Liver (tissue), 9 donors: ENCODE measurements around the gene TNFRSF8. TPM values are rescaled to one million over a fixed set of nuclear protein-coding genes. Genes with fewer than 3 reads are reported as not detected.

ENCODE experiments used
- DNase-seq: peaks from one replicate; pipeline ENCODE4 v3.0.0-alpha.2; 2017; ENCODE audit warnings: low spot score
- H3K27ac ChIP-seq, 2 donors: one replicate each; pipeline ENCODE4 v1.7.0; 2013; ENCODE audit warnings: inconsistent platforms in 2 of 2, low read length in 2 of 2, control low read depth in 1 of 2, low read depth in 1 of 2, mild to moderate bottlenecking in 1 of 2
- H3K27me3 ChIP-seq, 4 donors: one replicate each; pipeline versions ENCODE4 v1.6.1 to v1.7.0; 2013; ENCODE audit warnings: low read length in 3 of 4, inconsistent platforms in 1 of 4, mild to moderate bottlenecking in 1 of 4, moderate library complexity in 1 of 4; ENCODE audit not compliant: control insufficient read depth in 4 of 4, insufficient read depth in 4 of 4
- H3K36me3 ChIP-seq, 4 donors: one replicate each; pipeline versions ENCODE4 v1.6.1 to v1.7.0; 2013; ENCODE audit warnings: low read length in 3 of 4, mild to moderate bottlenecking in 3 of 4, low read depth in 1 of 4, moderate library complexity in 1 of 4; ENCODE audit not compliant: control insufficient read depth in 4 of 4, insufficient read depth in 3 of 4
- H3K4me1 ChIP-seq, 4 donors: one replicate each; pipeline versions ENCODE4 v1.6.1 to v1.7.0; 2013; ENCODE audit warnings: low read length in 3 of 4, mild to moderate bottlenecking in 3 of 4, moderate library complexity in 1 of 4; ENCODE audit not compliant: control insufficient read depth in 4 of 4, insufficient read depth in 4 of 4
- H3K4me3 ChIP-seq, 3 donors: one replicate each; pipeline versions ENCODE4 v1.6.1 to v1.7.0; 2013; ENCODE audit warnings: low read length in 3 of 3, control low read depth in 1 of 3, low read depth in 1 of 3, mild to moderate bottlenecking in 1 of 3
- H3K9ac ChIP-seq, 2 donors: one replicate each; pipeline ENCODE4 v1.7.0; 2013; ENCODE audit warnings: low read length in 2 of 2, mild to moderate bottlenecking in 2 of 2, moderate library complexity in 2 of 2, control low read depth in 1 of 2, low read depth in 1 of 2
- H3K9me3 ChIP-seq, 4 donors: one replicate each; pipeline versions ENCODE4 v1.6.1 to v1.7.0; 2013; ENCODE audit warnings: low read length in 3 of 4; ENCODE audit not compliant: control insufficient read depth in 4 of 4
- ATF3 ChIP-seq: IDR thresholded peaks from 2 replicates; pipeline ENCODE4 v1.6.1; 2016; ENCODE audit warnings: antibody characterized with exemption
- CTCF ChIP-seq: fragments of 150-350 bp; IDR thresholded peaks from 2 replicates; pipeline ENCODE4 v1.5.1; 2017; ENCODE audit warnings: improper control_type of control experiment, low read depth, low read length; ENCODE audit not compliant: missing input control
- EGR1 ChIP-seq, 2 donors: IDR thresholded peaks; 2 replicates each; pipeline ENCODE4 v1.6.1; 2016 to 2018; ENCODE audit warnings: antibody characterized with exemption in 2 of 2, low read depth in 2 of 2
- FOXA1 ChIP-seq: IDR thresholded peaks from 2 replicates; pipeline ENCODE4 v1.6.1; 2016; ENCODE audit warnings: antibody characterized with exemption
- GABPA ChIP-seq, 2 donors: IDR thresholded peaks in 1 of 2; conservative IDR thresholded peaks in 1 of 2; 2 replicates each; pipeline ENCODE4 v1.6.1; 2016; ENCODE audit warnings: antibody characterized with exemption in 2 of 2, mild to moderate bottlenecking in 1 of 2, moderate library complexity in 1 of 2
- HNF4G ChIP-seq: IDR thresholded peaks from 2 replicates; pipeline ENCODE4 v1.6.1; 2016; ENCODE audit warnings: antibody characterized with exemption
- MAX ChIP-seq: IDR thresholded peaks from 2 replicates; pipeline ENCODE4 v1.6.1; 2016; ENCODE audit warnings: antibody characterized with exemption
- NR2F2 ChIP-seq: IDR thresholded peaks from 2 replicates; pipeline ENCODE4 v1.6.1; 2016; ENCODE audit warnings: antibody characterized with exemption
- RAD21 ChIP-seq, 2 donors: IDR thresholded peaks; 2 replicates each; pipeline ENCODE4 v1.6.1; 2016; ENCODE audit warnings: antibody characterized with exemption in 2 of 2, mild to moderate bottlenecking in 2 of 2
- REST ChIP-seq: IDR thresholded peaks from 2 replicates; pipeline ENCODE4 v1.6.1; 2016; ENCODE audit warnings: antibody characterized with exemption, mild to moderate bottlenecking
- RXRA ChIP-seq, 2 donors: IDR thresholded peaks; 2 replicates each; pipeline ENCODE4 v1.6.1; 2017 to 2018; ENCODE audit warnings: antibody characterized with exemption in 2 of 2, mild to moderate bottlenecking in 1 of 2
- WGBS: extraction: QIAGEN DNeasy Blood & Tissue Kit; methylation state at CpG from one replicate; pipeline ENCODE4 v1.1.7; 2013; 5-methylcytosine and 5-hydroxymethylcytosine counted together
- polyA plus RNA-seq, 2 donors: library from polyadenylated mRNA; stranded (reverse) in 1 of 2; unstranded in 1 of 2; fragments of 200-250 nt in 1 of 2; fragments of >200 nt in 1 of 2; fragmentation: Nextera tagmentation in 1 of 2; extraction: Ambion mirVana in 1 of 2; gene quantifications; one replicate each; pipeline versions ENCODE4 v1.2.1 to v1.2.3, GENCODE V29; 2013 to 2015
- total RNA-seq, 2 donors: library from RNA; depleted of rRNA; stranded (reverse); fragments of >200 nt; gene quantifications; one replicate each; pipeline ENCODE4 v1.2.3, GENCODE V29; 2014
- TF ChIP-seq, protein P1 (sequence below): IDR thresholded peaks from 2 replicates; pipeline ENCODE4 v1.6.1; 2016; ENCODE audit warnings: antibody characterized with exemption
- donor health status: healthy.
- donor health status: healthy.
- donor health status: healthy.
- donor health status: healthy.
- donor health status: healthy.

TNFRSF8 gene
- total and polyA plus RNA-seq, 4 donors: 0.08 to 0.19 (median 0.12) TPM

GRCh38 chr1:12174924-12175810 is 112.1 kb downstream of the TNFRSF8 start:
- Histone ChIP-seq H3K9me3 (no peaks in the 10 kb centered on the region), H3K27me3 (no peaks in the 10 kb centered on the region), H3K27ac (peak overlapping the region; percentile 74 to 76), H3K36me3 (no peaks in the 10 kb centered on the region), H3K4me3 (no peak overlapping the region), H3K9ac (peak overlapping the region in 1 of 2 donors; percentile 44), H3K4me1 (peaks cover 8 to 74% (median 38%) of the 10 kb centered on the region in 4 donors)
- DNase-seq: no peak
- TF ChIP-seq ATF3 (no peak), CTCF (no peak), HNF4G (no peak), GABPA (IDR thresholded peaks at IDR 0.05 in 1 of 2, conservative IDR thresholded peaks at IDR 0.05 in 1 of 2) (no peak), NR2F2 (peak; percentile 94), REST (no peak), RXRA (IDR thresholded peaks at IDR 0.05) (peak; percentile 12 to 25), MAX (no peak), FOXA1 (no peak), RAD21 (IDR thresholded peaks at IDR 0.05) (no peak), EGR1 (IDR thresholded peaks at IDR 0.05; ENCODE audit: low read depth in 2 of 2) (no peak)
- TF ChIP-seq, protein P1, sequence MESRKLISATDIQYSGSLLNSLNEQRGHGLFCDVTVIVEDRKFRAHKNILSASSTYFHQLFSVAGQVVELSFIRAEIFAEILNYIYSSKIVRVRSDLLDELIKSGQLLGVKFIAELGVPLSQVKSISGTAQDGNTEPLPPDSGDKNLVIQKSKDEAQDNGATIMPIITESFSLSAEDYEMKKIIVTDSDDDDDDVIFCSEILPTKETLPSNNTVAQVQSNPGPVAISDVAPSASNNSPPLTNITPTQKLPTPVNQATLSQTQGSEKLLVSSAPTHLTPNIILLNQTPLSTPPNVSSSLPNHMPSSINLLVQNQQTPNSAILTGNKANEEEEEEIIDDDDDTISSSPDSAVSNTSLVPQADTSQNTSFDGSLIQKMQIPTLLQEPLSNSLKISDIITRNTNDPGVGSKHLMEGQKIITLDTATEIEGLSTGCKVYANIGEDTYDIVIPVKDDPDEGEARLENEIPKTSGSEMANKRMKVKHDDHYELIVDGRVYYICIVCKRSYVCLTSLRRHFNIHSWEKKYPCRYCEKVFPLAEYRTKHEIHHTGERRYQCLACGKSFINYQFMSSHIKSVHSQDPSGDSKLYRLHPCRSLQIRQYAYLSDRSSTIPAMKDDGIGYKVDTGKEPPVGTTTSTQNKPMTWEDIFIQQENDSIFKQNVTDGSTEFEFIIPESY: no peak
- WGBS: 70% methylated on average over 17 of the region's 17 CpGs
